Measurements from ENCODE around the gene EFCAB14. TPM values are rescaled to one million over a fixed set of nuclear protein-coding genes. Genes with fewer than 3 reads are reported as not detected.

Gene EFCAB14
- total and polyA plus RNA-seq, 2 of the 4 experiments (the other 2 are of a cell fraction), result 28.6 to 43.0 TPM

GRCh38 chr1:46681333-46682034 lies 37.4 kb downstream of the EFCAB14 start:
- H3K9me1 ChIP-seq (ENCODE audit: insufficient read depth, low read length), result no peaks in the 10 kb centered on the region
- no peak overlapping the region for H2BK20ac ChIP-seq (ENCODE audit: low read depth, low read length)
- intact Hi-C loops (cut with micrococcal nuclease) (no loop called here), dilution Hi-C loops (cut with HindIII; ENCODE audit: low sequenced_read_pairs, unreplicated experiment) (no loop called here), in situ Hi-C loops (cut with MboI; ENCODE audit: low sequenced_read_pairs) (no loop called here)
- no peak overlapping the region for H3K4me2 ChIP-seq (ENCODE audit: low read depth, low read length)
- H4K91ac ChIP-seq (ENCODE audit: insufficient read depth, low read depth, low read length), result no peak overlapping the region
- ATAC-seq (ENCODE audit: low read depth) (no peak), DNase-seq (no peak)
- no peak overlapping the region for H2AK9ac ChIP-seq (replicated peaks; ENCODE audit: low read depth, low read length, poor library complexity)
- no peaks in the 10 kb centered on the region for H3K4me1 ChIP-seq (ENCODE audit: control insufficient read depth, insufficient read depth, low read length)
- H2AFZ ChIP-seq (replicated peaks; ENCODE audit: low read length, poor library complexity), result no peak overlapping the region
- H2BK15ac ChIP-seq (ENCODE audit: low read depth, low read length), result no peak overlapping the region
- no peak overlapping the region for H2BK120ac ChIP-seq (ENCODE audit: low read depth, low read length)
- H2BK5ac ChIP-seq (ENCODE audit: low read depth, low read length, poor library complexity, severe bottlenecking), result no peak overlapping the region
- no peak overlapping the region for H3K23ac ChIP-seq (ENCODE audit: low read depth, low read length)
- H3K36me3 ChIP-seq (ENCODE audit: control insufficient read depth, insufficient read depth, low read length), result peaks cover 40% of the 10 kb centered on the region
- CTCF ChIA-PET, result interaction anchor here (0.7 kb wide), 1 partner anchor 18 kb away, joined by 3 read pairs; no protein-coding TSS in a partner anchor
- no peak overlapping the region for H2AK5ac ChIP-seq (ENCODE audit: low read depth, low read length)
- WGBS, 2 experiments (ENCODE audit: extremely low coverage in 2 of 2, insufficient read length in 1 of 2), result no CpG with 5 or more reads among the region's 1 CpG
- H3K9me3 ChIP-seq (ENCODE audit: control insufficient read depth, insufficient read depth, low read length), result no peaks in the 10 kb centered on the region
- no peak overlapping the region for H3K9ac ChIP-seq (ENCODE audit: low read depth, low read length)
- H3K14ac ChIP-seq (replicated peaks; ENCODE audit: low read depth, low read length), result no peak overlapping the region
- POLR2A ChIA-PET (ENCODE audit: unreplicated experiment), result no interaction called here
- H4K8ac ChIP-seq (ENCODE audit: low read depth in 2 of 2, low read length in 2 of 2), result no peak overlapping the region
- TF ChIP-seq ELK1 (IDR thresholded peaks at IDR 0.05; ENCODE audit: borderline replicate concordance, low read depth, low read length) (no peak), RFX5 (IDR thresholded peaks at IDR 0.05; ENCODE audit: low read depth, low read length) (no peak), NFE2L2 (IDR thresholded peaks at IDR 0.05; ENCODE audit: low read depth, low read length) (no peak)
- BruUV-seq (replicated peaks), result no TSS peak
- no peak overlapping the region for H3K4me3 ChIP-seq (ENCODE audit: insufficient read depth, low read depth, low read length)
- H3K4ac ChIP-seq (ENCODE audit: low read depth, low read length), result no peak overlapping the region
- no peak overlapping the region for H3K18ac ChIP-seq (ENCODE audit: low read depth, low read length)
- H3K27ac ChIP-seq (ENCODE audit: insufficient read depth, low read length), result no peak overlapping the region
- no peaks in the 10 kb centered on the region for H3K27me3 ChIP-seq (ENCODE audit: control insufficient read depth, insufficient read depth, low read length)
- H4K5ac ChIP-seq (ENCODE audit: low read depth, low read length), result no peak overlapping the region
- H3K79me1 ChIP-seq (ENCODE audit: low read depth in 1 of 2, low read length in 2 of 2), result no peaks in the 10 kb centered on the region; a peak in 1 of 4 replicates
- no peak overlapping the region for H3K56ac ChIP-seq (ENCODE audit: extremely low read depth, insufficient read depth, low read length)
- H4K20me1 ChIP-seq (ENCODE audit: insufficient read depth, low read length), result no peaks in the 10 kb centered on the region

All from IMR-90 (cell line).